ENCODE results near the gene SPRR2B. TPM values are rescaled to one million over a fixed set of nuclear protein-coding genes. Genes with fewer than 3 reads are reported as not detected.
"Not testable (repeated sequence)": the region's sequence is repeated elsewhere in the genome, so short reads cannot be mapped to it uniquely, and the experiment has no call there.

SPRR2B gene
- total RNA-seq, 1 experiment from 2014 or later: not detected

- DNase-seq (ENCODE audit: low read depth): no peak
Observed at GRCh38 chr1:153035211-153035610, 36.2 kb downstream of the SPRR2B start.

GRCh38 chr1:153032677-153033308 lies 38.6 kb downstream of the SPRR2B start:
- peak; percentile 28 for DNase-seq (ENCODE audit: low read depth)

- no peak for DNase-seq (ENCODE audit: low read depth)
Observed at GRCh38 chr1:153032073-153032472, 39.3 kb downstream of the SPRR2B start.

GRCh38 chr1:153030895-153031294 lies 40.5 kb downstream of the SPRR2B start, which contains the start of gene SPRR1B:
SPRR1B (plus strand) TSS chr1:153031203; CDS start chr1:153032346, 1,143 bp downstream.
- no peak for DNase-seq (ENCODE audit: low read depth)

GRCh38 chr1:153028766-153029165 lies 42.6 kb downstream of the SPRR2B start:
- DNase-seq (ENCODE audit: low read depth): no peak

- no peak for DNase-seq (ENCODE audit: low read depth)
Observed at GRCh38 chr1:153025797-153026196, 45.6 kb downstream of the SPRR2B start.

GRCh38 chr1:153024413-153024812 lies 47.0 kb downstream of the SPRR2B start:
- DNase-seq (ENCODE audit: low read depth): no peak

GRCh38 chr1:153023109-153023508 lies 48.3 kb downstream of the SPRR2B start:
- no peak for DNase-seq (ENCODE audit: low read depth)

- not testable (repeated sequence) for DNase-seq (ENCODE audit: low read depth)
Observed at GRCh38 chr1:153022340-153022739, 49.1 kb downstream of the SPRR2B start.

- not testable (repeated sequence) for DNase-seq (ENCODE audit: low read depth)
Observed at GRCh38 chr1:153021829-153022228, 49.6 kb downstream of the SPRR2B start.

Other genes with a start within 250 kb of the SPRR2B start
- not detected in 2 replicates for gene LCE1A, start 244.1 kb downstream of the SPRR2B start, total RNA-seq (2014; rRNA removed)
- gene LCE6A, start 228.8 kb downstream of the SPRR2B start, total RNA-seq (2014; rRNA removed): not detected in 2 replicates
- not detected in 2 replicates for gene LCE7A, start 211.6 kb downstream of the SPRR2B start, total RNA-seq (2014; rRNA removed)
- not detected in 2 replicates for gene SMCP, start 193.3 kb downstream of the SPRR2B start, total RNA-seq (2014; rRNA removed)
- gene IVL, start 163.1 kb downstream of the SPRR2B start, total RNA-seq (2014; rRNA removed): not detected in 2 replicates
- gene SPRR5, start 124.4 kb downstream of the SPRR2B start, total RNA-seq (2014; rRNA removed): not detected in 2 replicates
- gene SPRR4, start 101.0 kb downstream of the SPRR2B start, total RNA-seq (2014; rRNA removed): not detected in 2 replicates
- gene SPRR1A, start 87.5 kb downstream of the SPRR2B start, total RNA-seq (2014; rRNA removed): not detected in 2 replicates
- not detected in 2 replicates for gene SPRR3, start 69.9 kb downstream of the SPRR2B start, total RNA-seq (2014; rRNA removed)
- not detected in 2 replicates for gene SPRR1B, start 40.4 kb downstream of the SPRR2B start, total RNA-seq (2014; rRNA removed)
- not detected in 2 replicates for gene SPRR2D, start 30.5 kb downstream of the SPRR2B start, total RNA-seq (2014; rRNA removed)
- not detected in 2 replicates for gene SPRR2A, start 14.1 kb downstream of the SPRR2B start, total RNA-seq (2014; rRNA removed)
- gene SPRR2E, start 22.9 kb upstream of the SPRR2B start, total RNA-seq (2014; rRNA removed): not detected in 2 replicates
- gene SPRR2F, start 41.9 kb upstream of the SPRR2B start, total RNA-seq (2014; rRNA removed): not detected in 2 replicates
- not detected in 2 replicates for gene SPRR2G, start 79.3 kb upstream of the SPRR2B start, total RNA-seq (2014; rRNA removed)
- gene LELP1, start 131.8 kb upstream of the SPRR2B start, total RNA-seq (2014; rRNA removed): not detected in 2 replicates
- gene PRR9, start 146.0 kb upstream of the SPRR2B start, total RNA-seq (2014; rRNA removed): not detected in 2 replicates
- gene LORICRIN, start 188.1 kb upstream of the SPRR2B start, total RNA-seq (2014; rRNA removed): not detected in 2 replicates
- not detected in 2 replicates for gene PGLYRP3, start 241.3 kb upstream of the SPRR2B start, total RNA-seq (2014; rRNA removed)

Measured in LHCN-M2 (cell line).